AG04449 (cell line): Measurements from ENCODE around the gene ZFYVE26.

Experiments
- CTCF ChIA-PET: fragments of 350-600 bp; formaldehyde crosslinking; extraction: SDS; loops from one replicate; lab custom pipeline; 2021; ENCODE audit warnings: antibody characterized with exemption; lab: Yijun Ruan, JAX
- POLR2A ChIA-PET: fragments of 400-600, 350-600 bp; formaldehyde crosslinking; extraction: SDS; loops from one replicate; lab custom pipeline; 2020; ENCODE audit warnings: antibody characterized with exemption, inconsistent platforms; lab: Yijun Ruan, JAX
- DNase-seq: peaks from one replicate; pipeline ENCODE4 v3.0.0-alpha.2; 2010; ENCODE audit warnings: low read depth, low spot score
- H3K4me3 ChIP-seq: 2 replicates; pipeline ENCODE4 v1.5.1; 2011; ENCODE audit warnings: low read depth, mild to moderate bottlenecking, control low read depth, low read length
- CTCF ChIP-seq: IDR thresholded peaks from one replicate; pipeline ENCODE4 v1.5.1; 2011; ENCODE audit warnings: mild to moderate bottlenecking, moderate library complexity, low read length, control low read depth, inconsistent platforms; ENCODE audit not compliant: insufficient read depth; ENCODE audit errors: missing control alignments

Gene ZFYVE26

GRCh38 chr14:67787673-67788072, 28.7 kb downstream of the ZFYVE26 start:
- POLR2A ChIA-PET, result interaction anchor here (0.6 kb wide), 1 partner anchor 18 kb away, joined by 4 read pairs; no protein-coding TSS in a partner anchor
- DNase-seq, result no peak
- CTCF ChIA-PET, result no interaction called here
- no peak for TF ChIP-seq CTCF
- H3K4me3 ChIP-seq, result no peak overlapping the region

- ChIA-PET CTCF (no interaction called here), POLR2A (no interaction called here)
- DNase-seq, result no peak
- TF ChIP-seq CTCF, result no peak
- H3K4me3 ChIP-seq, result no peak overlapping the region
These were observed 30.9 kb downstream of the ZFYVE26 start for GRCh38 chr14:67785270-67786109.

- POLR2A ChIA-PET, result no interaction called here
- no peak for DNase-seq
- TF ChIP-seq CTCF, result no peak
- CTCF ChIA-PET, result no interaction called here
- H3K4me3 ChIP-seq, result no peak overlapping the region
These were observed 32.1 kb downstream of the ZFYVE26 start for GRCh38 chr14:67784244-67784823.

GRCh38 chr14:67782090-67782489, 34.3 kb downstream of the ZFYVE26 start:
- POLR2A ChIA-PET, result no interaction called here

GRCh38 chr14:67778792-67779191, 37.6 kb downstream of the ZFYVE26 start:
- no peak for DNase-seq
- ChIA-PET POLR2A (no interaction called here), CTCF (no interaction called here)
- H3K4me3 ChIP-seq, result no peak overlapping the region
- TF ChIP-seq CTCF, result no peak

More at GRCh38 chr14:67782090-67782489, 34.3 kb downstream of the ZFYVE26 start:
- no peak overlapping the region for H3K4me3 ChIP-seq
- no peak for TF ChIP-seq CTCF
- CTCF ChIA-PET, result no interaction called here
- no peak for DNase-seq

GRCh38 chr14:67776653-67777322, 39.6 kb downstream of the ZFYVE26 start:
- CTCF ChIA-PET, result interaction anchor here (0.7 to 1.3 kb wide), 2 partner anchors 9 to 31 kb away, joined by 3 to 4 read pairs; no protein-coding TSS in a partner anchor
- POLR2A ChIA-PET, result no interaction called here

More at GRCh38 chr14:67776653-67777322, 39.6 kb downstream of the ZFYVE26 start:
- no peak overlapping the region for H3K4me3 ChIP-seq
- TF ChIP-seq CTCF, result no peak
- DNase-seq, result no peak
